Measurements from ENCODE around the gene PPP3CB.

The PPP3CB gene

DNA sequence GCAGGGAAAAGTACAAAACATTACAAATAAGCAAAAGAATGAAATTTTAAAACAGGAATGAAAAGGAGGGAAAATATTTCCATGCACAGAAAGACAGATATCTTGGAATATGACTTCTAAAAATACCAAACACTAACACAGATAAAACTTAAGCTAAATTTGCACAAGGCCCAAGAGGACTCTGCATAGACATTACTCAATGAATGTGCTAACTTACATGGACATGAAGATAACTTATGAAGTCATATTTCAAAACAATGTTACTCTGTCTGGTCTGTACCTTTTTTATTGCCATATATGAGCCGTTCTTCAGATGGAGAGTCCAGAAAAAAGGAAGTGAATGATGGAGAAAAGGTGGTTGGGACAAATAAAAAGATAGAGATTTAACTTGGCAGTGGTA, 47.4 kb downstream of the PPP3CB start:
- no peak overlapping the region for H3K4me3 ChIP-seq
- no peaks in the 10 kb centered on the region for H3K9me3 ChIP-seq
- H3K27ac ChIP-seq, result no peak overlapping the region
- peaks cover 28 to 43% (median 35%) of the 10 kb centered on the region in 3 donors for H3K36me3 ChIP-seq
- TF ChIP-seq, protein P1, sequence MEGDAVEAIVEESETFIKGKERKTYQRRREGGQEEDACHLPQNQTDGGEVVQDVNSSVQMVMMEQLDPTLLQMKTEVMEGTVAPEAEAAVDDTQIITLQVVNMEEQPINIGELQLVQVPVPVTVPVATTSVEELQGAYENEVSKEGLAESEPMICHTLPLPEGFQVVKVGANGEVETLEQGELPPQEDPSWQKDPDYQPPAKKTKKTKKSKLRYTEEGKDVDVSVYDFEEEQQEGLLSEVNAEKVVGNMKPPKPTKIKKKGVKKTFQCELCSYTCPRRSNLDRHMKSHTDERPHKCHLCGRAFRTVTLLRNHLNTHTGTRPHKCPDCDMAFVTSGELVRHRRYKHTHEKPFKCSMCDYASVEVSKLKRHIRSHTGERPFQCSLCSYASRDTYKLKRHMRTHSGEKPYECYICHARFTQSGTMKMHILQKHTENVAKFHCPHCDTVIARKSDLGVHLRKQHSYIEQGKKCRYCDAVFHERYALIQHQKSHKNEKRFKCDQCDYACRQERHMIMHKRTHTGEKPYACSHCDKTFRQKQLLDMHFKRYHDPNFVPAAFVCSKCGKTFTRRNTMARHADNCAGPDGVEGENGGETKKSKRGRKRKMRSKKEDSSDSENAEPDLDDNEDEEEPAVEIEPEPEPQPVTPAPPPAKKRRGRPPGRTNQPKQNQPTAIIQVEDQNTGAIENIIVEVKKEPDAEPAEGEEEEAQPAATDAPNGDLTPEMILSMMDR (IDR thresholded peaks at IDR 0.05), result no peak
- H3K4me1 ChIP-seq, result no peaks in the 10 kb centered on the region
- intact Hi-C loops (cut with DNase I; ENCODE audit: low total_unique reads), result no loop called here
- no peak for DNase-seq
- H3K27me3 ChIP-seq, result no peaks in the 10 kb centered on the region

DNA sequence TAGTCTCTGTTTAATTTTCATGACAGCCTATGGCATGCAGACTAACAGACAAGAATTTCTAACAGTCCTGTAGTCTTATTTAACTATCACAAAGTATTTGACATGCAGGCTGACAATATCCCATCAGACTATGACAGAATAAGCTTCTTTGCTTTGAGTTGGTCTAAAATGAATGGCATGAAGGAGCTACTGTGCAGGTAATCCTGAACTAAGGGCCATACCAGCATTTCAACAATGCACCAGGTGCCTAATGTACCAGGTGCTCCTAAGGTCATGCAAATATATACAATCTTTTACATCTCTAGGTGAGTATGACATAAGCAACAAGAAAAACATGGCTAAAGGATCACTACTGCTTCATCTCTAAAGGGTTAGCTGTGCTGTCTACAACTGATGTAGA, 48.9 kb downstream of the PPP3CB start:
- Histone ChIP-seq H3K4me1 (no peaks in the 10 kb centered on the region), H3K9me3 (no peaks in the 10 kb centered on the region), H3K4me3 (no peak overlapping the region), H3K27me3 (no peaks in the 10 kb centered on the region), H3K27ac (no peak overlapping the region), H3K36me3 (peaks cover 22 to 29% (median 24%) of the 10 kb centered on the region in 3 donors)
- DNase-seq, result no peak
- intact Hi-C loops (cut with DNase I; ENCODE audit: low total_unique reads), result no loop called here
- TF ChIP-seq, protein P1 (IDR thresholded peaks at IDR 0.05), result no peak

- Histone ChIP-seq H3K4me3 (no peak overlapping the region), H3K4me1 (no peaks in the 10 kb centered on the region), H3K27me3 (no peaks in the 10 kb centered on the region), H3K27ac (no peak overlapping the region), H3K36me3 (peaks cover 22 to 34% (median 24%) of the 10 kb centered on the region in 3 donors), H3K9me3 (no peaks in the 10 kb centered on the region)
- intact Hi-C loops (cut with DNase I; ENCODE audit: low total_unique reads), result no loop called here
- TF ChIP-seq, protein P1 (IDR thresholded peaks at IDR 0.05), result no peak
- no peak for DNase-seq
These were observed 51.4 kb downstream of the PPP3CB start for GRCh38 chr10:73444457-73444856.

DNA sequence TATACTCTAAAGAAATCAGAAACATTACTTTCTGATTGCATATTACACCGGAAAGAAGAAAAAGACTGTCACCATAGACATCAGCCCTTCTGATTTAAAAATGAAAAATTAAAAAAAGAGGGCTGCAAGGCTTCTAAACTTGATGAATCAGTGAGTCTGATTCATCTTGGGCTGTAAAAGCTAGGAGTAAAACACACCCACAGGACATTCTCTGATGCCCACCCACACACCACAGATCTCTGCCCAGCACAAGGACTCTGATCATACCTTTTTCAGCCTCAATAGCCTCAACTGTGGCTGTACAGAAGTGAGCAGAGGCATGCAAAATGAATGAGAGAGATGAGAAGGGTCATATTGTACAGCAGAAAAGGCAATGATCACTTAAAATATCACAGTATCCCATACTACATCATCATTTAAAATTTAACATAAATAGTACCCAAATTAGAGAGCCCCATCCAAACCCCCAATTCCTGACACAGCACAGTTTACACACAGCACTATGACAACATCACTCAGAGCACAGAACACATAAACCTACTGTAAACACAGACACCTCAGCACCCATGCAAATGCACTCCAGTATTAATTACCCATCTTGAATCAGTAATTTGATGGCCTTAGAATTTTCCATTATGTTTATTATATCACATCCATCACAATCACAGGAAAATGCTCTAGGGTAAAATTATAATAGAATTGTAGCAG, 56.1 kb downstream of the PPP3CB start:
- Histone ChIP-seq H3K4me3 (no peak overlapping the region), H3K4me1 (no peaks in the 10 kb centered on the region), H3K9me3 (no peaks in the 10 kb centered on the region), H3K36me3 (peaks cover 21 to 38% (median 23%) of the 10 kb centered on the region in 3 donors), H3K27me3 (no peaks in the 10 kb centered on the region), H3K27ac (no peak overlapping the region)
- intact Hi-C loops (cut with DNase I; ENCODE audit: low total_unique reads), result no loop called here
- TF ChIP-seq, protein P1 (IDR thresholded peaks at IDR 0.05), result no peak
- no peak for DNase-seq

DNA sequence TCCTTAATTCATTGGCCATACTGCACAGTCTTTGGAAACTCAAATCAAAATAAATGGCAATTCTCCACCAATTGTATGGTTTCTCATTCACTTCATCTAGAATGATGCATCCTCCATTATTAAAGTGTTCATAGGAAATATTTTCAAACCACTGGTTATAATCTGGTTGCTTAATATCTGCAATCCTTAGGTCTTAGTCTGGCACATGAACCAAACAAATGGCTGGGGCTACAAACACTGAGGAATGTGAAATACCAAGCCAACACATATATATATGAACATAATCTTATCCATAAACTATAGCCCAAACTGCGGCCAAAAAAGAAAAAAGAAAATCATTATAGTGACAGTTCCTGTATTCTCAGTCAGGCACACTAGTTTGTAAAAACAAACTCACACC, 56.8 kb downstream of the PPP3CB start:
- Histone ChIP-seq H3K27me3 (no peaks in the 10 kb centered on the region), H3K36me3 (peaks cover 15 to 36% (median 21%) of the 10 kb centered on the region in 3 donors), H3K9me3 (no peaks in the 10 kb centered on the region)

More for the DNA sequence above, 56.8 kb downstream of the PPP3CB start:
- intact Hi-C loops (cut with DNase I; ENCODE audit: low total_unique reads), result no loop called here
- DNase-seq, result no peak
- H3K4me1 ChIP-seq, result no peaks in the 10 kb centered on the region
- no peak overlapping the region for H3K27ac ChIP-seq
- TF ChIP-seq, protein P1 (IDR thresholded peaks at IDR 0.05), result no peak
- no peak overlapping the region for H3K4me3 ChIP-seq

Measured in tibial artery (tissue), 4 donors.